HG02870 (cell line): Measurements from ENCODE around the gene CDKAL1.

ENCODE experiments used
- ATAC-seq: cut with Tn5 transposase; IDR thresholded peaks from one replicate; pipeline ENCODE4 v1.9.1; 2021; ENCODE audit warnings: mild to moderate bottlenecking, moderate library complexity; ENCODE audit not compliant: unreplicated experiment

Gene CDKAL1

DNA sequence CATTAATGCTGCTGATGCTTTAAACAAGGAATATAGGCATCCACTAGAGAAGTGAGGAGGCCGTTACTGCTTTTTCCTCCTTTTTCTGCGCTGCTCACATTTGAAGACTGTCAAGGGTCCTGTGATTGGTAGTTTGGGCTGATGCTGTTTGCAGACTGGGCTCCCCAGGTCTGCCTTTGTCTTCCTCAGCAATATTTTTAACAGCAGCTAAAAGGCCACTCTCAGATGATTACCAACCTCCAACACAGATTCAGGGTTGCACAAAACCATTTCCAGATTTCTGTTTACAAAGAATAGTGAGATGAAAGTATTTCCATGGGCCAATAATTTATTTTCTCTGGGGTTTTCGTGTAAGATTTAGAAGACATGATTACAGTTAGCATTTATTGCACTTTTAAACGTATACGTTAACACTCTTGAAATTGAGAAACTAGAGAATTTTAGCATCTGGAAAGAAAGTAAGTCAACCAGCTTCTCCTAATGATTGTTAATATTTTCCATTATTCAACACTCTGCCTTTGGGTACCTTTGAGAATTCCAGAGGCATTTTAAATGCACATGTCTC, 584.0 kb downstream of the CDKAL1 start:
- ATAC-seq = no peak

DNA sequence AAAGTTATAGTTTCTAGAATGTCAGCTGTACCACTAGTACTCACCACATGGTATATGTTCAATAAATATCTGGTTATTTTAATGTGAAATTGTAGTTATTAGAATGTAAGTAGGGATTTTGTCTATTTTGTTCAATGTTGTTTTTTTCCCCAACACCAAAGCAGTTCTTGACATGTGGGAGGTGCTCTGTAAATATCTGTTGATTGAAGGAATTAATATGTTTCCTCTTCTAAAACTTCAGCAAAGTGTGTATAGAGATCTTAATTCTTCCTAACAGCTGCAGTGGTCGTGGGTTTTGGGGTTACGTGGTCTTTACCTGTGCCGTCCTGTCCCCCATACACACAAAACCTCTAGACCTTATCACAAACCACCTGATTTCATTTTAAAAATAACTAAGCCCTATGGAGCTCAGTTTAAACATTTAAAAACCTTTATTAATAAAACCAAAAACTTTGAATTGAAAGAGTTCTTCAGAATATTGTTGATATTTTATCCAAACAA, 587.4 kb downstream of the CDKAL1 start:
- no peak for ATAC-seq

DNA sequence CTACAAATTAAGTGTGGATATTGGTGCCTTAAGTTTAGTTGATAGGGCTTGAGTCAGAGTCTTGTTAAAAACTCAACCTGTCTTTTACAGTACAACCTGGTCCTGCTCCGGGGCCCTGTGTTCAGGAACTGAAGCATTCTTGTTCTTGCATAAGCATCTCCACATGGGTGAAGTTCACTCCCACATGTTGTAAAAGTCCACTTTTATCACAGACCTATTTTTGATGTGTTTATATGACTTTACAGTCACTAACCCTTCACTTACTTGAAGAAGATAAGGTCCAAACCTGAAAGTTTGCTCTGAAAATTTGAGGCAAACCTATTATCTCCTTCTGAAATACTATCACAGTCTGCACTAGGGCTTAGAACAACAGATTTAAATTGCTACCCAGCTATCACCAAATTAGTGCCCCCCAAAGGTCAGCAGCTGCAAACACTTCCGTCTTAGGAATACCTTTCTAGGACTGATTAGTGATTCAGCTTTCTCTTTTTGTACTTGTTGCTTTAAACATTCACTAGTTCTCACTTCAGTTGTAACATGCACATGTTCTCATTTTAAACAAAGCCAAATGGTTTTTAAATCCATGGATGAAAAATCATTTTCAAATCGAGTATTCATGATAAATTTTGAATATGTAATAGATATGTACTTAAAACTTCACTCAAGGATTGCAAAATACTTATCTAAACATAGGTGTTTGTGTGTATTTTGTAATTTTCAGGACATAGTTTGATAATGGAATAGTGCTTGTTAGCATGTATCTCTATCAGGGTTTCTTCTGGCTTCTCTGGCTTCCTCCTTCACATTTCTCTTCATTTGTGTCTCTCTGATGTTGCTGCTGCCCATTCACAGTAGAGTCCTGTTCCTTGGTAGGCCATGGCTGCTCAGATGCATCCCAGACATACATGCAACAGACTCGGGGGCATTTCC, 589.5 kb downstream of the CDKAL1 start:
- ATAC-seq = no peak

DNA sequence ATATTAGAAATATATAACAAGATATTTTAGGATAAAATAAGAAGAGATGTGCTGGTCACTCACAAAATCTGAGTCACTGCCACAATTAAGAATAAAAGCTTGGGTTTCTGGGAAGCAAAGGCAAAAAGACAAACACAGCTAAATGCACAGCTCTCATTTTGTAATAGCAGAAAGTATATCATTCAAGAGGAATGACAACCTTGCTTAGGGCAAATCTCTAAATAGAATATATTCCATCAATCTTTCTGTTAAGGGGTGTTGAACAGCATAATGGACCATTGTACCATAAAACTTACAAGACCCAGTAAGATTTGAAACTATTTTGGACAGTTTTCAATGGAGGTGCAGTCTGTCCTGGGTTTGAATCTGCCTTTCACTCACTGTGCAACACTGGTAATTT, 594.3 kb downstream of the CDKAL1 start:
- ATAC-seq = no peak

DNA sequence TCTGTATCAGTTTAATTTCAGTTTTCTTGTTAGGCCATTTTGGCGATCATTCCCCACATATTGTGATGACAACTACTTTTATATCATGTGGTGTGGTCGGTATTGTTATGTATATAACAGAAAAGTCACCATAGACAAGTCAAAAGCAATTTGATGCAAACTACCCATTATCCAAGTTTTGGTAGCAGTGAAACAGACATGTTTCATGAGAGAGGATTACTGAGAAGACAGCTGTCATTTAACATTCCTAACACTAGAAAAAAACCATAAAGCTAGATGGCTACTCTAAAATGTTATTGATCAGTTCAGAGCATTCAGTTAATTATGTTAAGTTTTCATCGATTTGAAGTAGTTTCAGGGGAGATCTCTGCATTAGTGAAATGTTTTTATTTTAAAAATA, 597.1 kb downstream of the CDKAL1 start:
- ATAC-seq = no peak

DNA sequence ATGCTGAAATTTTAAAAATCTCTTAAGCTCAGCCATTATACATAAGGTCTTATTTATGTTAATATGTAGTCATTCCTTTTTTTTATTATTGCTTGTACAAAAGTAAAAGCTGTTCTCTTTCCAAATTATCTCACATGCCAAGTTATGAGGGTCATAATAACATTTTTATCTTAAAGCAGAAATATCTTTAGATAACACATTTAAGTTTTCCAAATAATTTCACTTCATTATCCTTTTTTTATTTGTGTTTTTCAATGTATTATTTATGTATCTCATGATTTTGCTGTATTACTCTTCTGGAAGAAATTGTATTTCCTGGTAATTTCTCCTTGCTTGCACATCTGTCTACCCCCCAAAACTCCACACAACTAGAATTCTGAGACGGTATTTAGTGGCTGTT, 598.2 kb downstream of the CDKAL1 start:
- ATAC-seq = no peak

DNA sequence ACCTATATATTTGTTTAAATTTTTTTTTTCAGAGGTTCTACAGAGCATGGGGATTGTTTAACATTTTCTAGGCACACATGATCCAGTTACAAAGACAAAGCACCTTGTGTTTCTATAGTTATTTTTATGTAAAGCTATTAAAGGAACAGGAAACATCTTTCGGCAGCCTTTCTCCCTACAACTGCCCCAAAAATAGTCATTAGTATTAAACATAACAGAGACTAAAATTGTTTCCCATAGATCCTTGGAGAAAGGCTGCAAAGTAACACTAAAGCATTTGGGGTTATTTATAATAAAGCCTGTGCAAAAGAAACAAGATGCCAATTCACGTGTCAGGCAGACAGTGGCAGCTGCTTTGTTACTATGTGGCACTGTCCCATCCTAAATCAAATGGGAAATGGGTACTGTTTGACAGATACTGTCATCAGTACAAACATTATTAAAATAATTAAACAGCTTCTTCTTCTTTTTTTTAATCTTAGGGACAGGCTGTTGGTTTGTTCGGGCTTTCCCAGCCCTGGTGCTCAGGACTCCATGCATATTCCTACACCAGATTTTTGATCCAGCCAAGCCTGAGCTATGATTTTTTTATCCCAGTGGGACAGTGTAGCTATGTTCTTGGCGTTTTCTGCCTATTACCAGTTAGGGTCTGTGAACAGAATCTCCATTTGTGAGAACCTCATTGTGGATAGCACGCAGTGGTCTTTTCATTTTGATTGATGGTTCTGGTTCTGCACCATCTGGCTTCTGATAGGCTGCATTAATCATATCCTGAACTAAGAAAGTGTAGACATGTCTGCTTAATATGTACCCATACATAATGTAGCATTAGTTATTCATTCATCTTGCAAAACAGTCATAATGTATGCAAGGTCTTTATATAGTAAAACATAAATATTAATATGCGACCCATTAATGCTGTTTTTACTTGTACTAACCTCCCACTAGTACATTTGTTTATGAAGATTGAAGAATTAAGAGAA, 598.9 kb downstream of the CDKAL1 start:
- ATAC-seq = no peak

DNA sequence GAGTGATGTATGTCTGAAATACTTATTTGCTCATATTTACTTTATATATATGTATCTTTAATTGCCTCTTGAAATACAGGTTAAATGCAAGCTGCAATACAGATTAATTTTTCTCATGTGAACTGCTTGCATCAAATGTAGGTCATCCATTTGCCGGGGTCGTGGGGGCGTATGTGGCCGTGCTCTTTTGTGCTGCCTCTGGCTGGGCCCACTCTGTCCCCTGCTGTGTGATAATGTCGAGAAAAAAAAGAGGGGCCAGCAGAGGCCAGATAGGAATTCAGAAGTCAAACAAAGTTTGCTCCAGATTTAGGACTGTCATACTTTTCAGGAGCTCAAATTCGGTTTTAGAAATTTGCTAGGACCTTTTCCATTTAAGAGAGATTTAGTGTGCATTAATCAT, 599.6 kb downstream of the CDKAL1 start:
- ATAC-seq = no peak

DNA sequence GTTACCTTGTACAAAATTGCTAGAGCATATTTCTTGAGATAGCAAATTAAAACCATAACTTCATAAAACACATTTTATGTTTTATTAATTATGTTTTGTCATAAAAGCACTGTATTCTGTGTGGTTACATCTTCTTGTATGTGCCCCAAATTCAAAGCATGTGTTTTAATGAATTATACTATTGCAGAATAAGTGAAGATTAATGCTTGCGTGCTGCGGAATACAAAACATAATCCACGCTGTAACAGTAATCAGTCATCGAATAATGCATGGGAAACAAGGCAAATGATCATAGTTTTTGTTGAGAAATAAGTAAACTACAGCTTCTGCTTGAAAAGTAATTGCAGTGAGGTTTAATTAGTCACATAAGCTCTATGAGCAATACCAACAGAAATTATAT, 600.1 kb downstream of the CDKAL1 start:
- ATAC-seq = no peak

DNA sequence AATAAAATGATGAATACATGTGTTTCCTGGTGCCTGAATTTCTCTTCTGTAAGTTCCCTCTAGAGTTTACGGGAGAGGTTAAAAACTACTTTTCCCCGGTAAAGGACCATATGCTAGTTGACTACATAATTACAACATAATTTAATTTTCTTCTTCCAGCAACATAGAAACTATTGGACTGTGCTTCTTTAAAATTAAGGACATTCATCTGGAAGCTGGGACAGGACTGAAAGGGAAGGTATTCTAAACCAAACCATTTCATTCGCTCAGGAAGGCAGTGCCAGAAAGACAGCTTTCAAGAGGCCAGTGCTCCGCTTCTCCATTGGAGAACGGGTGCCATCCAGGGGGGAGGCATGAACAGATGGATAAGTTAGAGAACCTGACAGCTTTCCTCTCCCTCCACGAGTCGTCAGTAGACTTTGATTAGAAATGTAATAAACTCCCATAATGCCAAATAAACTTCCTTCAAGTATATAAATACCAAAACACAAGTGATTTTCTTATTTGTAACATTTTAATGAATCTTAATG, 601.3 kb downstream of the CDKAL1 start:
- ATAC-seq = no peak

DNA sequence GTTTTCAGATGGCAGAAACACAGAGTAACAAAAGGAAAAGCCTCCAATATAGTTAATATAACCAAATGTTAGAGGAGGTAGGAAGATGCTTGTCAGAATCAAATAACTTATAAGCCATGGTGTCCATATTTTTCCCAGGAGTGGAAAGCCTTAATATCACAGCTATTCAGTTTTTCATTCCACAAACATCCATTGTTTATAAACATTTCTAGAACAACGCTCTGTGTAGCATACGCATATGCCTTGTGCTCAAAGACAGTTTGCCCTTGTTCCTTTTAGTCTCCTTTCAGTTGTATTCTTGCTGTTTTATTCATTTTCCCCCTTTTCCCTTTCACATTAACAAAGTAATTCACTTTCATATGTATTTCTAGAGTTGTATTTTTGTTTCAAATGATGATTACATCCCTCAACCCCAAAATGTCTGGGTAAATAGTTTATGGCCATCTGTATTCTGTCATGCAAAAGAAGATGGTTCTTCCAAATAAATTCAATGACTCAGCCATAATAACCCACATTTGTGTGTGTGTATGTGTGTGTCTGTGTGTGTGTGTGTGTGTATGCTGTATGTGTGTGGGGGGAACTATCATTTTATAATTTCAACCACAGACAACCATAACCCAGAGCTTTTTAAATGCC, 603.6 kb downstream of the CDKAL1 start:
- no peak for ATAC-seq

DNA sequence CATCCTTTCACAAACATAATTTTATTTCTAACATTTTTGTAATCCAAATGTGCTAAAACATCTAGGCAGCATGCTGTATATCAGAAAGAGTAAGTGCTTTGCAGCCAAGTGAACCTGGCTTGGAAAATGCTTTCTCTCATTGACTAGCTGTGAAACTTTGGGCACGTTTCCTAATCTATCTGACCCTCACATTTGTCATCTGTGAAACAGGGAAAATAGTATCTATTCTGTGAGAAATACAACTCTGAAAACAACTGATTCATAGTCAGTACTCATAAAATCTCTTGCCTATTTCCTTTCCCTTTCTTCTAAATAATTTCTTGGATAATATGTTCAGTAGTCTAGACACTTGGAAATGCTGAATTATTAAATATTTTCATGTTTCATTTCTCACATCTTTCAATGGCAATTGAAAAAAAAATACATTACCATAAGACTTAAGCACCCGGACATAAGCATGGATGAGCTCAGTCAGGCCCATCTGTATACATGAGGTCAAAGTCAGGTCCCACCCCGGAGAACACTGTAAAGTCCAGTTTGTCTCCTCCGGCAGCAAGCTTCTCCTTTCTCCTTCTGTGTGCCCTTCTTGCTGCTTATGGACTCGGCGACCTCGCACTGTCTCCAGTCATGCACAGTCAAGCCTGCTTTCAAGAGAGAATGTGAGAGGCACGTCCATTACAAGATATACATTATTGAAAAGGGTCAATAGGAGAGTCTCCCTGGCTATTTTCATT, 604.2 kb downstream of the CDKAL1 start:
- no peak for ATAC-seq

DNA sequence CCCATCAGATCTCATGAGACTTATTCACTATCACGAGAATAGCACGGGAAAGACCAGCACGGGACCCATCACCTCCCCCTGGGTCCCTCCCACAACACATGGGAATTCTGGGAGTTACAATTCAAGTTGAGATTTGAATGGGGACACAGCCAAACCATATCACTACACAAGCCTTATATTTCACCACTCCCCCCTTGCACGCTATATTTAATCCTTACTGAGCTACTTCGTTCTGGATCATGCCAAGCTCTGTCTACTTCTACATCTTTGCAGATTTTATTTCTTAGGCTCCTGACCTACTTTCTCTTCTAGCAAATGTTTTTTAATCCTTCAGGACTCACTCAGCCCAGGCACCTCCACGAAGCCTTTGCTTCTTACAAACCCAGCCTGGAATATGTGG, 606.7 kb downstream of the CDKAL1 start:
- no peak for ATAC-seq

DNA sequence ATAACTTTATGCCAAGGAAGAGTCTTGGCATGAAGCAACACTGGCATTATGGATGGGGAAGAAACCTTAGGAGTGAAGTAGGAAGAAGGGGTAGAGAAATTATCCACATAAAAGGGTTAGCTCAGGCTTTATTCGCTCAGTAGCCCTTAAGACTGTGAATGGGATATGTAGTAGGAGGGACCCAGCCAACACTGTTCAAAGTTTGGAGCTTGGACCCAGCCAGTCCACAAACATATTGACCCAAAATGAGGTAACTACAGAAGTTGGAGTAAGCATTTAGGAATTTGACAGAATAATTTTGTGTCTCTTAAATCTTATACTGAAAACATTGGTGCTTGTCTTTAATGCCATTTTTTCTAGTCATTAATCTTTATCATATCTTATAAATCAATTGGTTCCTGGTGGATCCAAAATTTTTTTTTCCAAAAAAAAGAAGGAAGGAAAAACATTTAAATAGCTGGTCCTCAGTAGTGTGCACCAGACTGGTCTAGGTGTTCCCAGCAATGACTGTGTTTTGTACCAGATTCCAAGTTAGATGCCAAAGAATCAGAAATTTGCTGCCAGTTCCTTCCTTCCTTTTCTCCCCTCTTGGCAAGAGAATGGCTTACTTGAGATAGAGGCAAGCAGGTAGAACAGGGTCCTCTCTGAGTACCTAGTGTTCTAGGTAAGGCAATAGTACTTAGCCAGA, 607.5 kb downstream of the CDKAL1 start:
- no peak for ATAC-seq

DNA sequence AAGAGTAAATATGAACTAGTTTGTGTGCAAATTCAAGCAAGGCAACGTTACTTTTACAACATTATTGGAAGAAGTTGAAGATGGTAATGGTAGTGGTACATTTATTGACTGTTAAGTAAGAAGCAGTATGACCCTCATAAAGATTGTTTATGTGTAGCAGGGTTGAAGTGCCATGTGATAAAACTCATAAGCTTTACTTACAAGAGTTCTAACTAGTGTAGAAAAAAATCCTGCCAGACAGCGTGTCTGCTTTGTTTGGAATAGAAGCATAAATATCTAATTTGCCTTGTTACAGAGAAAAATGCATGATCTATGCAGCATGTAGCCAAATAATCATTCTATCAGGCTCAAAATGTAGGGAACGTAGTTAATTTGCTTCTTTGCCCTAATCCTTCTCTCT, 608.5 kb downstream of the CDKAL1 start:
- ATAC-seq = no peak

DNA sequence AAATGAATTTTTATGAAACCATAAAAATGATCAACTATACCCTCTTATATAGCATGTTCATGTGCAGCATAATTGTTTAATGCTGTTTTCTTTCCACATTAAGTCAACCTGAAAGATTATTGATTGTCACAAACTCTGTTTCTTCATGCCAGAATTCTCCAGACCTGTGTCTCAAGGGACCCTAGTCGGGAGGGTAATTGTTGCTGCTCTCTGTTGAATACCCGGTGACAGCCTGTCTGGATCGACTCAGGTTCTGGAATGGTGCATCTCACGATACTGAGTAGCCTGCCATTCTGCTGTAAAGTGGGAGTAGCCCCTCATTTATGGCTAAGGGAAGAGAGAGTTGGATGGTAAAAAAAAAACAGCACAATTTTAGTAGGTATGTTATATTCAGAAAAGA, 609.4 kb downstream of the CDKAL1 start:
- no peak for ATAC-seq

DNA sequence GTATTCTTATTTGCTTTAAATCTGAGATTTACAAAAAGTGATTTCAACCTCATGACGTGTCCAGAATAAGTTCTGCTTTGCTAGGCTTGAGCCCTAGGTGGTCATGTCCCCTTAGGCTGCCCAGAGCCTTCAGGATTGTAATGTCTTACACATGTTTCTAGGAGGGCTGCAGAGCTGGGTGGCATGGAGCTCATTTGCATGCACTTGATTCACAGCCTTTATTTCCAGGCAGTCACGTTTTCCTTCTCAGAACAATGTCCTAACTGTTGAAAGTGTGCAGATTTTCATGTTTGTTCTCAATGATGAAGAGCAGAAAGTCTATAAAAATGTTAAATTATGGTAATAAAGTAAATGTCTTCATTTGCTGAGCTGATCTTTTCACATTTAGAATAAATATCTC, 610.7 kb downstream of the CDKAL1 start:
- no peak for ATAC-seq

DNA sequence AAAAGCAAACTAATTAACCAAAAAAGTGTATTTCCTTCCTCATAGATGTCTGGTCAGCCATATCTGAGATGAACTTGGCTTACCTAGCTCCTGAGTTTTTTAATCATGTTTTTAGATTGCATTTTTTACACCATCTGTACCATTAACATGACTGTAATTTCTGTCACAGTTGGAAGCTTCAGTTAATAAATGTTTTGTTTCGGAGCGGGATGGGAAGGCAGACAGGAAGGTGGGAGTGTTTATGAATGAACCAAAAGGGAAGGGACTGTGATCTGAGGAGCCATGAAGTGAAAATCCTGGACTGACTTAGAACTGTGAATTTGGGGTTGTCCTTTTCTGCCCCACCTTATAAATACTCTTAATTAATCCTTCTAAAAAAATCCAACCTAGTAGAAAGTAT, 613.7 kb downstream of the CDKAL1 start:
- no peak for ATAC-seq

DNA sequence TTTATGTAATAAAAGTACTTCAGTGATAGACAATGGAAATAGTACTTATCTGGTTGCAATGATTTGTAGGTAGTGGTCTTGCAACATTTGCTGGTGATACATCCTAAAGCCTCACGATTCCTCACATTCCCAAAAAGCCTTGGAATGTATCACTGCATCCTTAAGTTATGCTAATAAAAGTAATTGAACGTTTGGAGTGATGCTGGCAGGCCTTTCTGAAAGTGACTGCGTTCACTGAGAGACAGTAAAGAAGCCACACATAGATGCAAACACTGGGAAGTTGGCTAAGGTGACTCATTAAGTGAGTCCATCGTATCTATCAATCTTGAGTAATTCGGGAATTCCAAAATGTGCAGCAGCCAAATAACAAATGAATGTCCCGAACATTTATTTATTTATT, 615.2 kb downstream of the CDKAL1 start:
- no peak for ATAC-seq
